ENCODE measurements around the gene UNK. TPM values are rescaled to one million over a fixed set of nuclear protein-coding genes. Genes with fewer than 3 reads are reported as not detected.

UNK gene
- total RNA-seq, 1 experiment from 2014 or later, result 35.4 TPM

GRCh38 chr17:75827308-75828075 lies 42.9 kb downstream of the UNK start (continued):
- TF ChIP-seq ZSCAN18 (CRISPR knock-in tag; IDR thresholded peaks at IDR 0.05), result no peak
- no peak for TF ChIP-seq ZNF232 (CRISPR knock-in tag; IDR thresholded peaks at IDR 0.05)
- no peak for TF ChIP-seq CBFB (CRISPR knock-in tag; IDR thresholded peaks at IDR 0.05; ENCODE audit: low read depth)

- Mint-ChIP-seq H3K36me3 (peaks cover 5% of the 10 kb centered on the region; the same call in 1 of the 2 replicates), H3K4me1 (peaks cover 29% of the 10 kb centered on the region), H3K4me3 (peak overlapping the region; percentile 47), H3K27ac (peak overlapping the region; percentile 63), H3K27me3 (ENCODE audit: low read depth) (no peaks in the 10 kb centered on the region), H3K9me3 (no peaks in the 10 kb centered on the region)
- 0 out of 2 replicates have a peak, but pooled peaks have one; percentile 4 for TF ChIP-seq ZNF281 (CRISPR knock-in tag; IDR thresholded peaks at IDR 0.05)
- 0 out of 2 replicates have a peak, but pooled peaks have one; percentile 15 for TF ChIP-seq ATF1 (CRISPR knock-in tag; IDR thresholded peaks at IDR 0.05)
- TF ChIP-seq ZNF263 (CRISPR knock-in tag; IDR thresholded peaks at IDR 0.05; ENCODE audit: low read depth), result no peak
- TF ChIP-seq HMGXB4 (CRISPR knock-in tag; IDR thresholded peaks at IDR 0.05), result peak; percentile 1; the same call in 1 of the 2 replicates
- TF ChIP-seq JAZF1 (CRISPR knock-in tag; IDR thresholded peaks at IDR 0.05), result no peak
- DNase-seq (ENCODE audit: low spot score), result no peak
- CTCF ChIA-PET, result interaction anchor here (0.7 to 5.5 kb wide), 20 partner anchors 9 to 325 kb away, joined by 3 to 180 read pairs (median 12); partner anchors contain the start of genes GALK1, TRIM47, UNC13D and UNK
- POLR2A ChIA-PET, result interaction anchor here (0.6 to 1.7 kb wide), 6 partner anchors 11 to 50 kb away, joined by 3 to 4 read pairs (median 3); partner anchors contain the start of genes UNC13D, UNK and WBP2
- no peak for ATAC-seq
These were observed 43.4 kb downstream of the UNK start for GRCh38 chr17:75828076-75828400.

- no peak overlapping the region for H3K4me3 Mint-ChIP-seq
- peaks cover 5% of the 10 kb centered on the region; the same call in 1 of the 2 replicates for H3K36me3 Mint-ChIP-seq
- no peaks in the 10 kb centered on the region for H3K27me3 Mint-ChIP-seq (ENCODE audit: low read depth)
- CTCF ChIA-PET, result interaction anchor here (0.7 to 5.5 kb wide), 13 partner anchors 8 to 86 kb away, joined by 4 to 180 read pairs (median 22); partner anchors contain the start of genes GALK1, TRIM47, TRIM65 and UNC13D
- DNase-seq (ENCODE audit: low spot score), result no peak
- POLR2A ChIA-PET, result interaction anchor here (0.6 to 1.0 kb wide), 2 partner anchors 44 to 51 kb away, joined by 3 read pairs; partner anchors contain the start of gene UNK
- no peak overlapping the region for H3K27ac Mint-ChIP-seq
- no peaks in the 10 kb centered on the region for H3K9me3 Mint-ChIP-seq
- TF ChIP-seq IRF1 (CRISPR knock-in tag; IDR thresholded peaks at IDR 0.05), result peak; percentile 71; the same call in 1 of the 2 replicates
- no peak for TF ChIP-seq CTCF (IDR thresholded peaks at IDR 0.05)
- TF ChIP-seq FOXP1 (CRISPR knock-in tag; IDR thresholded peaks at IDR 0.05; ENCODE audit: borderline replicate concordance), result 0 out of 2 replicates have a peak, but pooled peaks have one; percentile 40
- no peak for TF ChIP-seq SOX15 (CRISPR knock-in tag; IDR thresholded peaks at IDR 0.05)
- TF ChIP-seq ATF1 (CRISPR knock-in tag; IDR thresholded peaks at IDR 0.05), result 0 out of 2 replicates have a peak, but pooled peaks have one; percentile 25
- peaks cover 35% of the 10 kb centered on the region for H3K4me1 Mint-ChIP-seq
- no peak for ATAC-seq
These were observed 44.1 kb downstream of the UNK start for GRCh38 chr17:75828741-75829140.

All from WTC11 (cell line).